Measurements from ENCODE around the gene GGNBP2.

DNA sequence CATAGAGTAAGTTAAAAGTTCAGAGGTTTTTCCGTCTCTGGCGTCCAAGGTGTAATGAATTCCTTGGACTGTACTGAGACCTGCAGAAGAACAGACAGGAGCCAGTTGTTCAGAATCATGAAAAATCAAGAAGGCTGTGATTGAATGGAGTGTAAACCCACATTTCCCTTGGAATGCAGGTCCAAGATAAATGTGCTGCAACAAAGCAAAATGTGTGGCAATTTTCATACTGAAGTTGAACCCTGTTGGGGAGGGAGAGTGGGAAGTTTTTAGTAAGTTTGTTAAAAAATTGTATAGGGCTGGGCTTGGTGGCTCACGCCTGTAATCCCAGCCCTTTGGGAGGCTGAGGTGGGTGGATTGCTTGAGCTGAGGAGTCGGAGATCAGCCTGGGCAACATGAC lies 21.4 kb downstream of the GGNBP2 start:
- TF ChIP-seq, protein P1, sequence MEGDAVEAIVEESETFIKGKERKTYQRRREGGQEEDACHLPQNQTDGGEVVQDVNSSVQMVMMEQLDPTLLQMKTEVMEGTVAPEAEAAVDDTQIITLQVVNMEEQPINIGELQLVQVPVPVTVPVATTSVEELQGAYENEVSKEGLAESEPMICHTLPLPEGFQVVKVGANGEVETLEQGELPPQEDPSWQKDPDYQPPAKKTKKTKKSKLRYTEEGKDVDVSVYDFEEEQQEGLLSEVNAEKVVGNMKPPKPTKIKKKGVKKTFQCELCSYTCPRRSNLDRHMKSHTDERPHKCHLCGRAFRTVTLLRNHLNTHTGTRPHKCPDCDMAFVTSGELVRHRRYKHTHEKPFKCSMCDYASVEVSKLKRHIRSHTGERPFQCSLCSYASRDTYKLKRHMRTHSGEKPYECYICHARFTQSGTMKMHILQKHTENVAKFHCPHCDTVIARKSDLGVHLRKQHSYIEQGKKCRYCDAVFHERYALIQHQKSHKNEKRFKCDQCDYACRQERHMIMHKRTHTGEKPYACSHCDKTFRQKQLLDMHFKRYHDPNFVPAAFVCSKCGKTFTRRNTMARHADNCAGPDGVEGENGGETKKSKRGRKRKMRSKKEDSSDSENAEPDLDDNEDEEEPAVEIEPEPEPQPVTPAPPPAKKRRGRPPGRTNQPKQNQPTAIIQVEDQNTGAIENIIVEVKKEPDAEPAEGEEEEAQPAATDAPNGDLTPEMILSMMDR (IDR thresholded peaks at IDR 0.05; ENCODE audit: low read depth, low read length, poor library complexity, severe bottlenecking), result no peak
- TF ChIP-seq EZH2phosphoT487 (IDR thresholded peaks at IDR 0.05; ENCODE audit: borderline replicate concordance, low read length), result no peak

Measured in DOHH2 (cell line).